Ascending aorta (tissue), 2 donors: Measurements from ENCODE around the gene ARHGEF6. TPM values are rescaled to one million over a fixed set of nuclear protein-coding genes. Genes with fewer than 3 reads are reported as not detected.

Source experiments
- DNase-seq, 2 donors: peaks; one replicate each; pipeline ENCODE4 v3.0.0-alpha.2; 2019; ENCODE audit warnings: low spot score in 2 of 2
- H3K27ac ChIP-seq, 2 donors: fragments of 200-600 bp; sonication (generic); one replicate each; pipeline ENCODE4 v1.5.1; 2016 to 2017; ENCODE audit warnings: mild to moderate bottlenecking in 1 of 2
- H3K27me3 ChIP-seq: fragments of 200-600 bp; sonication (generic); one replicate; pipeline ENCODE4 v1.5.1; 2017
- H3K36me3 ChIP-seq, 2 donors: fragments of 200-600 bp; sonication (generic); one replicate each; pipeline ENCODE4 v1.5.1; 2016
- H3K4me1 ChIP-seq, 2 donors: fragments of 200-600 bp; sonication (generic); one replicate each; pipeline ENCODE4 v1.5.1; 2016 to 2017; ENCODE audit warnings: mild to moderate bottlenecking in 1 of 2
- H3K4me3 ChIP-seq, 2 donors: fragments of 200-600 bp; sonication (generic); one replicate each; pipeline ENCODE4 v1.5.1; 2016 to 2017; ENCODE audit warnings: mild to moderate bottlenecking in 1 of 2
- H3K9me3 ChIP-seq, 2 donors: fragments of 200-600 bp; sonication (generic); one replicate each; pipeline ENCODE4 v1.5.1; 2016
- CTCF ChIP-seq, 3 experiments: fragments of 200-600 bp in 2 of 3; fragments of 450-650 bp in 1 of 3; sonication (generic) in 2 of 3; IDR thresholded peaks; one replicate each; pipeline ENCODE4 v1.5.1; 2016 to 2019; ENCODE audit warnings: antibody characterized with exemption in 3 of 3, mild to moderate bottlenecking in 1 of 3, moderate library complexity in 1 of 3
- intact Hi-C: fragments of 100-400 bp; cut with DNase I; formaldehyde crosslinking; loops from one replicate; pipeline ENCODE4 v1.15.1; 2023
- total RNA-seq: library from RNA; depleted of rRNA; stranded (reverse); fragments of >200 nt; gene quantifications from one replicate; pipeline ENCODE4 v1.1.0, GENCODE V29; 2016

The ARHGEF6 gene
- total RNA-seq, 1 donor from 2014 or later: 17.6 TPM

GRCh38 chrX:136765821-136766356 is 14.8 kb downstream of the ARHGEF6 start:
- DNase-seq: no peak
- H3K9me3 ChIP-seq: no peaks in the 10 kb centered on the region
- H3K4me3 ChIP-seq: peak overlapping the region; percentile 59 to 70
- peak overlapping the region; percentile 85 to 90 for H3K27ac ChIP-seq
- TF ChIP-seq CTCF (IDR thresholded peaks at IDR 0.05): no peak
- H3K36me3 ChIP-seq: no peaks in the 10 kb centered on the region
- H3K4me1 ChIP-seq: peaks cover 0 to 3% of the 10 kb centered on the region in 2 donors
- intact Hi-C loops: loop anchor here (5.0 to 10.0 kb wide), 3 partner anchors 34 to 271 kb away; partner anchors contain the start of gene HTATSF1
- H3K27me3 ChIP-seq: no peaks in the 10 kb centered on the region

DNA sequence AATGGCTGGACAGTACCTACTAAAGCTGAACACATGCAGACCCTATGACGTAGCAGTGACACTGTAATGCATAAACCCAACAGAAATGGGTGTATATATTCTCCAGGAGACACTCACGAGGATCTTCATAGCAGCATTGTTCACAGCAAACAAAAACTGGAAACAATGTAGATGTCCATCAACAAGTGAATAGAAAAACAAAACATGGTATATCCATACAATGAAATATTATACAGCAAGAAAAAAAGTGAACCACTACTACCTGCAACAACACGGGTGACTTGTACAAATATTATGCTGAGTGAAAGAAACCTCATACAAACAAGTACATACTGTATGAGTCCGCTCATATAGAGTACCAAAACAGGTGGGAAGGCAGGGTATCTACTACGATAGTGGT is 16.5 kb downstream of the ARHGEF6 start:
- Histone ChIP-seq H3K27ac (no peak overlapping the region), H3K4me1 (peaks cover 0 to 3% of the 10 kb centered on the region in 2 donors), H3K27me3 (no peaks in the 10 kb centered on the region), H3K36me3 (no peaks in the 10 kb centered on the region), H3K9me3 (no peaks in the 10 kb centered on the region), H3K4me3 (no peak overlapping the region)
- no peak for DNase-seq
- TF ChIP-seq CTCF (IDR thresholded peaks at IDR 0.05): no peak
- intact Hi-C loops: loop anchor here (10.0 kb wide), 1 partner anchor 269 kb away; the partner anchor contains the start of gene HTATSF1

GRCh38 chrX:136762820-136763452 is 17.8 kb downstream of the ARHGEF6 start:
- H3K36me3 ChIP-seq: no peaks in the 10 kb centered on the region
- H3K27me3 ChIP-seq: no peaks in the 10 kb centered on the region
- intact Hi-C loops: loop anchor here (10.0 kb wide), 1 partner anchor 268 kb away; the partner anchor contains the start of gene HTATSF1
- H3K4me1 ChIP-seq: peaks cover 0 to 3% of the 10 kb centered on the region in 2 donors
- DNase-seq: no peak
- no peak for TF ChIP-seq CTCF (IDR thresholded peaks at IDR 0.05)
- no peak overlapping the region for H3K4me3 ChIP-seq
- no peak overlapping the region for H3K27ac ChIP-seq
- no peaks in the 10 kb centered on the region for H3K9me3 ChIP-seq

DNA sequence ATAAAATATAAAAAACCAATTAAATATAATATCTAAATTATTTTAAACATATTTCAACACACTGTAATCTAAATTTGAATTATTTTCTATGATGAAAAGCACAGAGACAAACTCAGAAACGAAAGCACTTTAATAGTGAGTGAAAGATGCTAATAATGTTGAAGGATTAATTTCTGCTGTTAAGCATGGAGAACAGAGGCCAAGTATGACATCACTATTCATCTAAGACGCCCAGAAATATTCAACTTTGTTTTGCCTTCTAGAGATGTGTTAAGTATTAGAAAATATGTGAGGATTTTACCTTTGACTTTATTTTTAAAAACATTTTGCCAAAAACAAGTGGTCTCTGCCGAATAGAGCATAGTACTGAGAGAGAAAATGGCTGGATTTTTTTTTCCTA is 19.3 kb downstream of the ARHGEF6 start:
- Histone ChIP-seq H3K4me1 (peaks cover 0 to 3% of the 10 kb centered on the region in 2 donors), H3K36me3 (no peaks in the 10 kb centered on the region), H3K9me3 (no peaks in the 10 kb centered on the region), H3K27ac (peak overlapping the region; percentile 29 to 38), H3K4me3 (no peak overlapping the region), H3K27me3 (no peaks in the 10 kb centered on the region)
- DNase-seq: no peak
- no peak for TF ChIP-seq CTCF (IDR thresholded peaks at IDR 0.05)
- intact Hi-C loops: loop anchor here (10.0 kb wide), 1 partner anchor 267 kb away; the partner anchor contains the start of gene HTATSF1

- Histone ChIP-seq H3K27me3 (no peaks in the 10 kb centered on the region), H3K36me3 (no peaks in the 10 kb centered on the region), H3K4me1 (peaks cover 0 to 3% of the 10 kb centered on the region in 2 donors), H3K9me3 (no peaks in the 10 kb centered on the region), H3K27ac (peak overlapping the region in 1 of 2 donors; percentile 36), H3K4me3 (no peak overlapping the region)
- DNase-seq: no peak
- TF ChIP-seq CTCF (IDR thresholded peaks at IDR 0.05): no peak
- intact Hi-C loops: loop anchor here (10.0 kb wide), 1 partner anchor 265 kb away; the partner anchor contains the start of gene HTATSF1
Measured at GRCh38 chrX:136759968-136760367, 20.8 kb downstream of the ARHGEF6 start.
